ENCODE measurements around the gene DAND5. TPM values are rescaled to one million over a fixed set of nuclear protein-coding genes. Genes with fewer than 3 reads are reported as not detected.

The DAND5 gene
- total and polyA plus RNA-seq, 2 donors (not counting 1 experiment from before 2014, with no cell fraction given), result not detected

Small RNAs within 50 kb of the gene (small RNA-seq; reads per million reads assigned to genes)
- gene MIR5695 (ENCODE audit: insufficient read length, low read depth, low replicate concordance) (not detected), gene MIR6515 (ENCODE audit: insufficient read length, low read depth, low replicate concordance) (not detected)

Other genes starting within 250 kb of the DAND5 start
- gene TNPO2, start 245.6 kb upstream of the DAND5 start, total RNA-seq, result 73.7 and 76.3 TPM in 2 replicates
- gene TNPO2, start 245.6 kb upstream of the DAND5 start, polyA plus RNA-seq, result 85.6 and 89.0 TPM in 2 replicates
- gene TRIR, start 234.9 kb upstream of the DAND5 start, total RNA-seq, result 199 and 207 TPM in 2 replicates
- gene TRIR, start 234.9 kb upstream of the DAND5 start, polyA plus RNA-seq, result 270 and 305 TPM in 2 replicates
- 30.7 and 37.2 TPM in 2 replicates for gene GET3, start 232.1 kb upstream of the DAND5 start, total RNA-seq
- gene GET3, start 232.1 kb upstream of the DAND5 start, polyA plus RNA-seq, result 45.5 and 61.7 TPM in 2 replicates
- gene BEST2, start 217.8 kb upstream of the DAND5 start, total RNA-seq, result not detected in 2 replicates
- gene BEST2, start 217.8 kb upstream of the DAND5 start, polyA plus RNA-seq, result 0.07 TPM in 1 of 2 replicates, not detected in the other
- 31.6 and 33.4 TPM in 2 replicates for gene HOOK2, start 194.0 kb upstream of the DAND5 start, total RNA-seq
- gene HOOK2, start 194.0 kb upstream of the DAND5 start, polyA plus RNA-seq, result 30.3 and 35.7 TPM in 2 replicates
- 196 and 206 TPM in 2 replicates for gene JUNB, start 178.1 kb upstream of the DAND5 start, total RNA-seq
- gene JUNB, start 178.1 kb upstream of the DAND5 start, polyA plus RNA-seq, result 1,407 and 4,055 TPM in 2 replicates
- 45.1 and 45.5 TPM in 2 replicates for gene PRDX2, start 167.8 kb upstream of the DAND5 start, total RNA-seq
- gene PRDX2, start 167.8 kb upstream of the DAND5 start, polyA plus RNA-seq, result 44.3 and 66.1 TPM in 2 replicates
- gene THSD8, start 167.5 kb upstream of the DAND5 start, total RNA-seq, result 2.1 TPM in 1 of 2 replicates, not detected in the other
- gene THSD8, start 167.5 kb upstream of the DAND5 start, polyA plus RNA-seq, result not detected in 2 replicates
- 16.9 and 18.9 TPM in 2 replicates for gene RNASEH2A, start 163.0 kb upstream of the DAND5 start, total RNA-seq
- gene RNASEH2A, start 163.0 kb upstream of the DAND5 start, polyA plus RNA-seq, result 13.0 and 14.5 TPM in 2 replicates
- not detected in 2 replicates for gene RTBDN, start 135.0 kb upstream of the DAND5 start, total RNA-seq
- not detected in 2 replicates for gene RTBDN, start 135.0 kb upstream of the DAND5 start, polyA plus RNA-seq
- 0.39 and 1.2 TPM in 2 replicates for gene MAST1, start 131.1 kb upstream of the DAND5 start, total RNA-seq
- gene MAST1, start 131.1 kb upstream of the DAND5 start, polyA plus RNA-seq, result 0.36 and 1.1 TPM in 2 replicates
- 26.6 and 30.8 TPM in 2 replicates for gene DNASE2, start 88.1 kb upstream of the DAND5 start, total RNA-seq
- gene DNASE2, start 88.1 kb upstream of the DAND5 start, polyA plus RNA-seq, result 24.9 and 25.9 TPM in 2 replicates
- not detected in 2 replicates for gene KLF1, start 82.4 kb upstream of the DAND5 start, total RNA-seq
- not detected in 2 replicates for gene KLF1, start 82.4 kb upstream of the DAND5 start, polyA plus RNA-seq
- 61.2 and 63.2 TPM in 2 replicates for gene GCDH, start 78.4 kb upstream of the DAND5 start, total RNA-seq
- gene GCDH, start 78.4 kb upstream of the DAND5 start, polyA plus RNA-seq, result 47.8 and 48.9 TPM in 2 replicates
- not detected in 2 replicates for gene SYCE2, start 50.3 kb upstream of the DAND5 start, total RNA-seq
- gene SYCE2, start 50.3 kb upstream of the DAND5 start, polyA plus RNA-seq, result 0.17 TPM in 1 of 2 replicates, not detected in the other
- gene FARSA, start 35.9 kb upstream of the DAND5 start, total RNA-seq, result 50.1 and 50.9 TPM in 2 replicates
- 21.2 and 26.4 TPM in 2 replicates for gene FARSA, start 35.9 kb upstream of the DAND5 start, polyA plus RNA-seq
- gene CALR, start 31.0 kb upstream of the DAND5 start, total RNA-seq, result 214 and 237 TPM in 2 replicates
- 385 and 709 TPM in 2 replicates for gene CALR, start 31.0 kb upstream of the DAND5 start, polyA plus RNA-seq
- 89.0 and 100 TPM in 2 replicates for gene RAD23A, start 23.7 kb upstream of the DAND5 start, total RNA-seq
- 106 and 123 TPM in 2 replicates for gene RAD23A, start 23.7 kb upstream of the DAND5 start, polyA plus RNA-seq
- 11.7 and 12.6 TPM in 2 replicates for gene GADD45GIP1, start 12.4 kb upstream of the DAND5 start, total RNA-seq
- 12.9 and 17.5 TPM in 2 replicates for gene GADD45GIP1, start 12.4 kb upstream of the DAND5 start, polyA plus RNA-seq
- gene NFIX, start 25.9 kb downstream of the DAND5 start, total RNA-seq, result 4.8 and 5.6 TPM in 2 replicates
- gene NFIX, start 25.9 kb downstream of the DAND5 start, polyA plus RNA-seq, result 0.45 and 0.69 TPM in 2 replicates
- 124 and 125 TPM in 2 replicates for gene LYL1, start 133.3 kb downstream of the DAND5 start, total RNA-seq
- 94.2 and 112 TPM in 2 replicates for gene LYL1, start 133.3 kb downstream of the DAND5 start, polyA plus RNA-seq
- 81.6 and 91.8 TPM in 2 replicates for gene TRMT1, start 147.2 kb downstream of the DAND5 start, total RNA-seq
- 281 and 284 TPM in 2 replicates for gene TRMT1, start 147.2 kb downstream of the DAND5 start, polyA plus RNA-seq
- gene NACC1, start 148.7 kb downstream of the DAND5 start, total RNA-seq, result 25.9 and 30.6 TPM in 2 replicates
- gene NACC1, start 148.7 kb downstream of the DAND5 start, polyA plus RNA-seq, result 16.8 and 27.5 TPM in 2 replicates
- gene STX10, start 180.8 kb downstream of the DAND5 start, total RNA-seq, result 48.4 and 59.0 TPM in 2 replicates
- gene STX10, start 180.8 kb downstream of the DAND5 start, polyA plus RNA-seq, result 147 and 155 TPM in 2 replicates
- 181 and 189 TPM in 2 replicates for gene IER2, start 180.8 kb downstream of the DAND5 start, total RNA-seq
- 869 and 2,152 TPM in 2 replicates for gene IER2, start 180.8 kb downstream of the DAND5 start, polyA plus RNA-seq

Measured in B cell (primary cell).